ENCODE measurements around the gene TOMM5.
"Not testable (repeated sequence)": the region's sequence is repeated elsewhere in the genome, so short reads cannot be mapped to it uniquely, and the experiment has no call there.

The TOMM5 gene

DNA sequence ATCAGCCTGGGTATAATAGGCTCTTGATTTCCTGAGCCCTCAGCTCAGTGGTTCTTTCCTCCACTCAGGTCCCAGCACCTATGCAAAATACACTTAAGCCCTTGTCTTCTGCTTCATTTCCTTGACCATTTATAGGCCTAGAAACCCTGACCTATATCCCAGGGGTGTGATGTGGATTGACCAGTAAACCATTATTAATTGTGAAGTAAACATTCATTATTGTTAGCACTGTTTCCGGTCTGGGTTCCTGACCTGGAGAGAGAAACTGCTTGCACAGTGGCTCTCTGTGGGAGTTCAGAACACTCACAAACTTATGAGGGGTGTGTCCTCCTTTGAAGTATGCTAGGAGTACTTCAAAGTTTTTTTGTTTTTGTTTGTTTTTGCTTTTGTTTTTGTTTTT lies 19.6 kb upstream of the TOMM5 start:
- no peak for DNase-seq (ENCODE audit: low read depth in 2 of 2)

DNA sequence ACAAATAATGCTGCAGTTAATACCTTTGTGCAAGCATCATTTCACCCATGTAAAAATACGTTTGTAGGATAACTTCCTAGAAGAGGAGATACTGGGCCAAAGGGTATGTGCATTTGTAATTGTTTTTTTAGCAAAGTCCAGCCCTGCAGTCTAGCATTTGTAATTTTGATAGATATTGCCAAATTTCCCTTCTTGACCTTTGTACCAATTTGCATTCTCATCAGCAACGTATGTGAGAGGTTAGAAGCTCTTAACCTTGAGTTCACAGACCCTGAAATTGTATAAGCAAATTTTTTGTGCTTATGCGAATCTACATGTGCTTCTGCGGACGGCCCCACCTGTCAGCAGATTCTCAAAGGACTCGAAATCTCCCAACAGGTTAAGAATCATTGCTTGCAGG lies 18.6 kb upstream of the TOMM5 start:
- DNase-seq (ENCODE audit: low read depth in 2 of 2), result no peak

DNA sequence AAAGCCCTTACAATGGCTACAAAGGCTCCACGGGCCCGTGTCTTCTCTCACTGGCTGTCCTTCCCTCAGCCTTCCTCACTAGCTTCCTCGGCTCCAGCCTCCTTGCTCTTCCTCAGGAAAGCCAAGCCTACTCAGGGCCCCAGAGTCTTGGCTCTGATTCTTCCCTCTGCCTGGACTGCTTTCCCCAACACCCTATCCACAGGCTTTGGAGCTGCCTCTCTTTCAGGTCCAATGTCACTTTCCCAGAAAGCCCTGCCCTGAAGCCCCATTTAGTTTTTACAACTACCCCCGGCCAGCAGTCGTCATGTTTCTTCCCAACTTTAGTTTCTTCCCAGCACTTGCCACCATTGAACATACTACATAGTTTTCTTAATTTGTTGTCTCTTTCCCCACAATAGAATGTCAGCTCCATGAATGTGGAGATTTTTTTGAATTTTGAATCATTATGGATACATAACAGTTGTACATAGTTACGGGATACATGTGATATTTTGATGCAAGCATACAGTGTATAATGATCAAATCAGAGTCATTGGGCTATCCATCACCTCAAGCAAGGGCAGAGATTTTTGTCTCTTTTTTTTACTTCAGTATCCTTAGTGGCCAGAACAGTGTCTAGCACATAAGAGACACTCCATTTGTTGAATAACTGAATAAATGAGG lies 17.5 kb upstream of the TOMM5 start:
- DNase-seq (ENCODE audit: low read depth in 2 of 2), result no peak

DNA sequence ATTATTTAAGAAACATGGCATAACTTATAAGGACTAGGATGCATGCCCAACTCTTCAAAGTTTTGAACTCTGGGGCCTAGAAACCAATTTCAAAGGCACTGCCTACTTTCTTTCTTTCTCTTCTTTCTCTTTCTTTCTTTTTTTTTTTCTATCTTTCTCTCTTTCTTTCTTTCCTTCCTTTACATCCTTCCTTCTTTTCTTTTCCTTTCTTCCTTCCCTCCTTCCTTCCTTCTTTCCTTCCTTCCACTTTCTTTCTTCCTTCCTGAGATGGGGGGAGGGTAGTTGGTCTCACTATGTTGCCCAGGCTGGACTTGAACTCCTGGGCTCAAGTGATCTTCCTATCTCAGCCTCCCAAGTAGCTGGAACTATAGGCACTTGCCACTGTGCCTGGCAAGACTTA lies 15.9 kb upstream of the TOMM5 start:
- DNase-seq (ENCODE audit: low read depth in 2 of 2), result no peak

DNA sequence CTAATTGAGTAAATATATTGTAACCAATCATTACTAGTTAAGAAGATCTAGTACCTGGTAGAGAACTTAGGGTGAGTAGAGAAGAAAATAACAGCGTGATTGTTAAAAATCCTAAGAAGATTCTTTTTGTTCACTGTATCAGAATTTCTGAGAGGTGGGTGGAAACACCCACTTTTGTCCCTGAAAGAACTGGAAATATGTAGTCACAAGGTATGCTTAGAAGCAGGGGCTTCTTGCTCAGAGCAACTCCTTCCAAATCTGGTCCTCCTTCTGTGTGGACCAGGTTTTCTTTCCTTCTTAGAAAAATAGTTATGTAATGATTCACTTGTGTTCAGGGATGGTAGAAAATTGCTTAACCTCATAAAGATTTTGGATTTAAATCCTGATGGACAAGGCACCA lies 11.9 kb upstream of the TOMM5 start:
- DNase-seq (ENCODE audit: low read depth in 2 of 2), result no peak

DNA sequence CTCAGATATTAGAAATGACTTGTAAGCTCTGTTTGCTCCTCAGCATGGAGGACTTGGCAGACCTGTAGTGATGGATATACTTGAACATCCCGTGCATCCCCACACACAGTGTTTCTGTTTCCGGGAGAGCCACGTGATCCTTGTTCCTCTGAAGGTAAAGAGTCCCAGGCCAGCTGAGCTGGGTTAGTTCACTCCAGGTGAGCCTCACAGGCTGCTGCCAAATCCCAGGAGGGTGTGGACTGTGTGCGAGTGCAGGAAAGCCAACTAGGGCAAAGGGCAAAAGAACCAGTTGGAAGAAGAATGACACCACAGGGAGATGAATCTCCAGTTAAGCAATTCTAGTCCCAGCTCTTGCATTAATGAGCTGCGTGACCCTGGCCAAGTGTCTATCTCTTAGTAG lies 10.4 kb upstream of the TOMM5 start:
- no peak for DNase-seq (ENCODE audit: low read depth in 2 of 2)

DNA sequence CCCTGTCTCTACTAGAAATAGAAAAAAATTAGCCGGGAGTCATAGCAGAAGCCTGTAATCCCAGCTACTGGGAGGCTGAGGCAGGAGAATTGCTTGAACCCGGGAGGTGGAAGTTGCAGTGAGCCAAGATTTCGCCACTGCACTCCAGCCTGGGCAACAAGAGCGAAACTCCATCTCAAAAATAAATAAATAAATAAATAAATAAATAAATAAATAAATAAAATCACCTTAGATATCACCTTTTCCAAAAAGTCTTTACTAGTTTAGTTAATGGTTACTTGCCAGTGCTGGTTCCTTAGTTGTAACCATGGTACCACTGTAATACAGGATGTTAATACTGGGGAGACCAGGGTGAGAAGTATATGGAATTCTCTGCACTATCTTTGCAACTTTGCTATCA lies 9.7 kb upstream of the TOMM5 start:
- not testable (repeated sequence) for DNase-seq (ENCODE audit: low read depth in 2 of 2)

DNA sequence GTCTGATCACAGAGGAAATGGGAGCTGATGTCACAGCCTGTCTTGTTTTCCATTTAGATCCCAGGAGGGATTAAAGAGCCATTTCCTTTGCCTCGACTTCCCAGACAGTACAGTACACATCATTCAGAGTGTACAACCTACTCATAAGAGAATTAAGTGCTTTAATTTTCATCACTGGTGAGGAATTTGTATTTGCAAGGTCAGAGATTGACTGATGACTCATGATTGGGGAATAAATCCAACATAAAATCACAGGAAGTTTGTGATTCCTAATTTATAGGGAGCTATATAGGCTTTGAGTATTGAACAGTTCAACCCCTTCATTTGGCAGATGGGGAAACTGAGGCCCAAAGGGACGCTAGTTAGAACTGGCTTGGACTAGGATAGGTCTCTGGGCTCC lies 4.1 kb upstream of the TOMM5 start:
- no peak for DNase-seq (ENCODE audit: low read depth in 2 of 2)

DNA sequence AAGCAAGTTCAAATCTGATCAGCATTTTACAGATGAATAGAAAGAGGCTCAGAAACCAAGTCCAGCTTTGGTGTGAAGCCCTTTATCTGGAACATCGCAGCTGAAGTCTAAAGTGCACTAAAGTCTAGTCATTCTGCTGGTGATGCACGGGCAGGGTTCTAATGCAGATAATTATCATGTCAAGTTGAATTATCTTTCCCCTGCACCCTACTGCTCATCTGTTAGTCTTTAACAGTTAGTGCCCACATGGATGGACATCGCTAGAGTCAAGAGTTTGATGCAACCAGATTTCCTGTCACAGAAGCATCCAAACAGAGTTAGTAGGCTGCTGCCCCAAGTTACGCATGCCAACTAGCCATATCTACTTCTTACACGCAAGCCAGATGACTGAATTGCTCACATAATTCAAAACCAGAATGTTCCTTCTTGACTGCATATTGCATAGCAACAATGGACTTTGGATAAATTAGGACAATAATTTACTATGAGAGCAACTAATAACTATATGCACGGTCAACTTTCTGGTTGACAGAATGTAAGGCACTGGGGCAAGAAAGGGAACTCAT lies 1.6 kb upstream of the TOMM5 start:
- no peak for DNase-seq (ENCODE audit: low read depth in 2 of 2)

DNA sequence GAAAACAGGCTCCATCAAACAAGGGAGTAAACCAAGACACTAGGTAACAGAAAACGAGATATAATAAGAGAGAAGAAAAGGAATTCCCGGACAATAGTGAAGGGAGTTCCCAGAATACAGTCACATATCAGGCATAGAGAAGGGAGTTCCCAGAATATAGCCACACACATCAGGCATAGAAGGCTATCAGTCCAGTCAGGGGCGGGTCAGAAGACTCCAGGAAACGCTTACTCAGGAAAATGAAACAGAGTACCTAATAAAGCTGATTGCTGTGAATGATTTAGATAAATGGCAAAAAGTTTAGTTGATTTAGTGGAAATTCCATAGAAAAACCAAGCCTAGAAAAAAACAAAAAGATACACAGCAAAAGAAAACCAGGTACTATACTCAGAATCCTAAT lies 4.9 kb downstream of the TOMM5 start:
- DNase-seq (ENCODE audit: low read depth in 2 of 2), result no peak

DNA sequence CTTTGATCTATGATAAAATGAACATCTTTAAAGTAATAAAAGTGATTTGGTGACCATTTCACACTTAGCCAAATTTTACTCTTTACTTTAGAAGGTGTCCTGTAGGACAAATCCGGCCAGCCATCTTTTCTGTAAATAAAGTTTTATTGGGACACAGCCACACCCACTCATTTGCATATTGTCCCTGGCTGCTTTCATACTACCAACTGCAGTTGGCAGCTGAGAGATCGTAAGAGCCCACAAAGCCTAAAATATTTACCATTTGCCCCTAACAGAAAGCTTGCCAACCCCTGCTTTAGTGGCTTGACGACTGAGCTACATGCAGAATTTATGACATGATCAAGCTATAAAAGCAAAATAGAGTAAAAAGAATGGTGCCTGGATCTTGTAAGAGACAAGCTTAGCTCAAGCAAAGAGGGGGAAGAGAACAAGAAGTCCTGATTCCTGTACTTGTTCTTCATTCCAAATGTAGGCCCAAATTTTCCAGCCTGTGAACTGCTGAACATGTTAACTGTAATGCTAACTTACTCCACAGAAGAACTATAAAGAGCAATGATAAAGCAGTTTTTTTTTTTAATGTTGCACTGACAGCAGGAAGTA lies 8.8 kb downstream of the TOMM5 start:
- no peak for DNase-seq (ENCODE audit: low read depth in 2 of 2)

DNA sequence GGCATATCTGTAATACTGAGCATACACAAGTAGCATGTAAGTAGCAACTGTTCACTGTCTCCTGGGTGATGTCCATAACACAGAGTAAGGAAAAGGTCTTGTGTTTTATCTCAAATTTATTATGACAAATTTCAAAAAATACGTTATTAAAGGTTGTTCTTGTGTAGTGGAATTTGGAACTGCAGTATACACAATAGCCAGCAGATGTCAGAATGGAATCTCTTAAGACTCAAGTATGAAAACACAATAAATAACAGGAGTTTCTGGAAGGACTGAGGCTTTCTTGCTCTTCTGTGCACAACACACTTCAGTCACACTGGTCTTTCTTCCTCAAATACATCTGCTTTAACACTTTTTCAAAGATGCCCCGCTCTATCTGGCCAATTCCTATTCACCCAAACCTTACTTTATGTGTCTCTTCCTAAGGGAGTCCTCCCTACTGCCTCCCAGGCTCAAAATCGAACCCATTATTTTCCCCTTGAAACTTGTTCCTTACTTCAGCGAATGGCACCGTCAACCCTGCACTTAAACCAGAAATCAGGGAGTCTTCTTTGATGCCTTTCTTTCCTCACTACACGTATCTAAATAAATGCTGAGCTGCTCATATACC lies 9.7 kb downstream of the TOMM5 start:
- no peak for DNase-seq (ENCODE audit: low read depth in 2 of 2)

DNA sequence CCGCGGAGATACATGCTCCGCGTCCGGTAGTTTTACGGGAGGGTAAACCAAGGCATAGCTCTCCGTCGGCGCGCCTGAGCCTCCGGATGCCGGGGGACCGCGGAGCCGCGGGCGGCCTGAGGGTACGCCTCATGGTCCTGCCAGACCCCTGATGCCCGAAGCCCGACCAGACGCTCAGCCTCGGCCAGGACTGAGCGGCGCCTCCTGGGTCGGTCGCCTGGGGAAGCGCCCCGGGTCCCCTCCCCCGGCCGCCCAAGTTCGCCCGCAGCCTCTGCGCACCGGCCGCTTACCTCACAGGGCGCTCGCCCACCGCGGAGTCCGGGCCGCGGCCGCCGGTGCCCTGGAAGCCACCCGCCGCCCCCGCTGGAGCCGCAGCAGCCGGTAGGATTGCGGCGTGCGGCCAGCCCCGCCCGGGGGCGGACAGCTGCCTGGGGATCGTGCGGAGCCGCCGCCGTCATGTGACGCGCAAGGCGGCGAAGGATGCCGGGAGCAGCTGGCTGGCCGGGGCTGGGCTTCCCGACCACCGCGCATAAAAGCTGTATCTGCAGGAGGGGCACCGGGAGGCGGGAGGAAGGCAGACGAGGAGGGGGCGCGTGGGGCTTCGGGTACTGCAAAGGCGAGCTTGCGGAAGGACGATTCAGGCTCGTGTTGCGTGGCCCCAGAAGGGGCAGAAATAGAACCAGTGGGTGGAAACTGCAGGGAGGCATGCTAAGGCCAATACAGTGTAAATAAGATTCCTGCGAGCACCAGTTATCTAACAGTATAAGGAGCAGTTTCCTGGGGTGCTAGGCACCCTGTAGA lies 16.3 kb downstream of the TOMM5 start, which contains the start of gene FBXO10:
Gene FBXO10 (minus strand): TSS at position 460 of the 801 bp plus-strand sequence. CDS start 34,612 bp downstream, outside the sequence.
- peak in 1 of 2 donors; percentile 15 for DNase-seq (ENCODE audit: low read depth in 2 of 2)

DNA sequence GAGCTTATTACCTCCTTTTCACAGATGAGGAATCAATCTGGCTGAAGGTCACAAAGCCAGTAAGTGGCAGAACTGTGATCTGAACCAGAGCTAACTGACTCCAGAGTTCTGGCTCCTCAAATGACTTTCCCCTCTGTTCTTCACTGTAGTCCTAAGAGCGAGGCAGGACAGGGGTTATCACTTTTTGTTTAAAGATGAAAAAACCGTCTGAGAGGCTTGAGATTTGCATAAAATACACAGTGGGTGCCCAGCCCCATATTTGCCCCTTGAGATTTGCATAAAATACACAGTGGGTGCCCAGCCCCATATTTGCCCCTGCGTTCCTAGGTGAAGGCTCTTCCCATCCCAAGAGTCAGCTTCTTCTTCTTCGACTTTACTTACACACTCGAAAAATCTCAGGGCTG lies 16.9 kb downstream of the TOMM5 start:
- DNase-seq (ENCODE audit: low read depth in 2 of 2), result no peak

DNA sequence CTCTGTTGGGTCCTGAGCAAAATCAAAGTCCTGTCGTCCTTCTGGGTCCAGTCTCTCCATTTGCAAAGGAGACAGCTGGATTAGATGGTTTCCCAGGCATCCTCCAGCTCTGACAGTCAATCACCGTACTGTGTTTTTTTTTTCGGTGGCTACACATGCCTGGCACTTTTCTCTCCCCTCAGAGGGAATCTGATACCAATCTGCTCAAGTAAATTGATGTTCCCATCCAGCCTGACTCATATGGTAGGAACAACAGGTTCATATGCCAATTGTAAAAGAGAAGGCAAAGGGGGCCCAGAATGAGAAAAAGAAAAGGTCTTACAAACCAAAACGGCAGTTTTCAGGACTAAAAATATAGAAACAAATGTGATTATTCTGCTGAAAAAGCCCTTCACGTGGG lies 17.4 kb downstream of the TOMM5 start:
- DNase-seq (ENCODE audit: low read depth in 2 of 2), result no peak

DNA sequence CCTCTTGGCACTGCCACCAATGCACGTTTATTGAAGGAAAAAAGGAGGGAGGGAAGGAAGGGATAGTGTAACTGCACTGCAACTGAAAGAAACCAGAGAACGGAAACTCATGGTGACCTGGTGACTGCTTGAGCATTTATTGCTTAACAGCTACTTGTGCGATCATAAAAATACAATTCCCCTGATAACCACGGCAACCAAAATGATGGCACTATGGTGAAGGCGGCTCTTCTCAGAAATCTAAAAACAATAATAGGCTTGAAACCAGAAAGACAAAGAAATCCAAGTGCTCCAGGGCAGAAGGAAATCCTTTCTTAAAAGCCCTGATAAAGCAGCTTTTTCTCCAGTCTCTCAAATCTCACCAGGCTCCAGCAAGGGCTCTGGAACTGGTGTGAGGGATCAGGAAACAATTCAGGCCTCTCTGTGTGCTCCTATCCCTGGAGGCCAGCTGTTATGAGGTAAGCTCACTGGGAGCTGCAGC lies 18.1 kb downstream of the TOMM5 start:
- no peak for DNase-seq (ENCODE audit: low read depth in 2 of 2)

DNA sequence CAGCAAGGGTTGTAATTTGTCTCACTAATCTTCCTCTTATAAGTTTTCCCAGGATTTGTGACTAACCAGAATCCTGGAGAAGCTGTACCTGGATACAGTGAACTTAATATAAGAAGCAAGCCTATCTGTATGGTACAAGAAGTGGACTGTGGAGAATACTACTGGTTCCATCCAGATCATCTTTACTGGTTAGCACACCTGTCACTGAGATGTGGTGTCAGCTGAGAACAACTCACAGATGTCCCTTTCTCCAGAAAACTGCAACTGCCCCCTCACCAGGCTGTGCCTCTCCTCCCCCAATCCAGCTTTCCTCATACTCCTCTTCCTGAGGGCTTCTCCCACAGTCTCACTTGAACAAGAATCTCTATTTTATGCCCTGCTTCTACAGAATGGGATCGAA lies 21.1 kb downstream of the TOMM5 start:
- DNase-seq (ENCODE audit: low read depth in 2 of 2), result no peak

DNA sequence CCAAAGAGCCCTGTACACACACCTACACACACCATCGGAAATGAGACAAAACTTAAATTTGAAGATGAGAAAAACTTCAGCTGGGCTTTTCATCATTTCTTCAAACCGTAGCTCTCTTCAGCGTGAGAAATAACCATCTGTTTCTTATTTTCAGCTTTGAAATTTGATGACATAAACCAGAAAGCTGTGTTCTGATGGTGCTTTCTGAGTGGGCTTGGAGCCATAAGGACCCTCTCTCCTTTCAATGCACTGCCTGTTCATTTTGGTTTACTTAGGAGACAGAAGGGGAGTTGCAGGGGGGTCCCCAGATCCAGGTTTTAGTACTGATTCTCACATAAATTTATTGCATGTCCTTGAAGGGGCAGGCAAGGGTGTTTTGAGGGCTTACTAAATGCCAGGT lies 25.7 kb downstream of the TOMM5 start:
- no peak for DNase-seq (ENCODE audit: low read depth in 2 of 2)

DNA sequence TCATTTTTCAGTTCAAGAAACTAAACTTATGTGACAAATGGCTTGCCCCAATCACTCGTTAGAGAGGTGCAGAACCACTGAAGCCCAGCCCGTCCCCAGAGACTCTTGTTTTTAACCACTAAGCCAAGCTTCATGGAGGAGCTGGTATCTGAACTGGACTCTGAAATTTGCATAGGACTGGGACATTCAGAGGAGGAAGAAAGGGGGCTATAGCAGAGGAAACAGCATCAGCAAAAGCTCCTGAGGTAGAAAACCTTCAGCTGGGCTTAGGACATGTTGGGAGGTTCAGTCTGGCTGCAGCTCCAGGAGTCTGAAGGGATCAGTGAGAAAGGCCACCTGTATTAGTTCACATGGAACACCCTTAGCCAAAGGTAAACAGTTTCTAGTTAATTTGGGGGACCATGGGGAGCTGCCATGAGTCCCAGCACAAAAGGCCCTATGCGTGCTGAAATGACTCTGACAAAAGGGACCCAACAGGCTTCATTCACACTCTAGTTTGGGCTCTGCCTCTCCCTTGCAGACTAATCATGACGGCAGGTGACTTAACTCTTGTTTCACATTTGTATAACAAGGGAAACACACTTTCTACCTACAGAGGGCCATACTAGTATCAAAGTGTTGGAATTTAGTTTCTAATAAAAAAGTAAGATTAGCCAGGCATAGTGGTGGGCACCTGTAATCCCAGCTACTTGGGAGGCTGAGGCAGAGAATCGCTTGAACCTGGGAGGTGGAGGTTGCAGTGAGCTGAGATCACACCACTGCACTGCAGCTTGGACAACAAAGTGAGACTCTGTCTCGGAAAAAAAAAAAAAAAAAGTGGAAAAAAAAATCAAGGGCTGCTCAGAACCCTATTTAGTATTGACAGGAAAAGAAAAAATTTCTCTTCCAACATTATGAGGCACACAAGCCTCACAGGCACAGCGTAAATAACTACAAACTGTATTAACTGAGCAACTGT lies 26.5 kb downstream of the TOMM5 start:
- DNase-seq (ENCODE audit: low read depth in 2 of 2), result no peak

DNA sequence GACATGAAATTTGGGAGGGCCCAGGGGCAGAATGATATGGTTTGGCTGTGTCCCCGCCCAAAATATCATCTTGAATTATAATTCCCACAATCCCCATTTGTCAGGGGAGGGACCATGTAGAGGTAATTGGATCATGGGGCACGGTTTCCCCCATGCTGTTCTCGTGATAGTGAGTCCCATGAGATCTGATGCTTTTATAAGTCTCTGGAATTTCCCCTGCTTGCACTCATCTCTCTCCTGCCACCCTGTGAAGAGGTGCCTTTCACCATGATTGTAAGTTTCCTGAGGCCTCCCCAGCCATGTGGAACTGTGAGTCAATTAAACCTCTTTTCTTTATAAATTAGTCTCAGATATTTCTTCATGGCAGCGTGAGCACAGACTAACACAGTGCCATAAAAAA lies 27.5 kb downstream of the TOMM5 start:
- DNase-seq (ENCODE audit: low read depth in 2 of 2), result no peak

All from stimulated activated CD8-positive, alpha-beta memory T cell treated with anti-CD3 and anti-CD28 coated beads, Interleukin-15, amount 100 ng/mL, for 4 hours (primary cell).